Measurements from ENCODE around the gene ALG9.

DNA sequence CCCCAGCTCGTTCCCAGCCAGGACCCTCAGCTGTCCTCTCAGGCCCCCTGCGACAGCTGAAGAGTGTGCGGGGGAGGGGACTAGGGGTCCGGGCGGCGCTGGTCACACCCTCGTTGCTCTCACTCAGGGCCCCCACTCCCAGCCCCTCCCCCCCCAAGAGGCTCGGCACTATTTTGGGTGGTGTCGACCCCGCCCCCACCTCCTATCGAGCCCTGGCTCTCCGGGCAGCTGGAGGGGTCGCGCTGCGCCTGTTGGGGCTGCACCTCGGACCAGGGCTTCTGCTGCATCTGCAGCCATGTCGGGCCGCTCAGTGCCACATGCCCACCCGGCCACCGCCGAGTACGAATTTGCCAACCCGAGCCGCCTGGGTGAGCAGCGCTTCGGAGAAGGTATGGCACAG is 41.2 kb upstream of the ALG9 start, which contains the start of gene HSPB2:
- TF ChIP-seq YY1 (IDR thresholded peaks at IDR 0.05; ENCODE audit: low read depth) (no peak), EP300 (IDR thresholded peaks at IDR 0.05; ENCODE audit: borderline replicate concordance) (no peak), EGR1 (IDR thresholded peaks at IDR 0.05) (no peak)

Measured in Ishikawa (cell line).